GM19351 (cell line): ENCODE results near the gene FAM120B.
A peak's percentile ranks its signal among the peaks of the same experiment; 100 is the strongest.

Experiments used
- ATAC-seq: cut with Tn5 transposase; IDR thresholded peaks from one replicate; pipeline ENCODE4 v1.9.1; 2021; ENCODE audit warnings: mild to moderate bottlenecking, moderate library complexity; ENCODE audit not compliant: unreplicated experiment

FAM120B gene

DNA sequence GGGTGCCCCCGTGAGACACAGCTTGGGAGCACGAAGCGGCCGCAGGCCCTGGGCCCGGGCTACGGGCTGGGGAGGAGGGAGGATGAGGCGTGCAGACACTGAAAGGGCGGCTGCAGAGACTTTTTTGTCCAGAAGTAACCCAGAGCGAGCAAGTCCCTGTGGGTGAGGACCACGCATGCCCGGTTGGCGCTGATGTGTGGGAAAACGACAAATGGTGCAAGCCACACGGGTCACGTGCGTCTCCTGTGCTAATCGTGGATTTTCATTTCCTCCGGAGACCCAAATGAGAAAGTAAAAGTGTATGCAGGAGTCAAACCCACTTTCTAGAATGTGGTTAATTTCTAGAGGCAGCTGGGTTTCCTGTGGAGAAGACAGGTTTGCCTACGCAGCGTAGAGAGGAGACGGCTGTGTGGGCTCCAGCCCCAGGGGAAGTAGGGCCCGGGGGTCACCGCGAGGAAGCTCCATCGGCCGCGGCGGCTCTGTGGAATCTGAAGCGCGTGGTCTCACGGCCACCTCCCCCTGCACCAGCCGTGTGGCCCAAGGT, 34.7 kb upstream of the FAM120B start:
- peak; percentile 96 for ATAC-seq

DNA sequence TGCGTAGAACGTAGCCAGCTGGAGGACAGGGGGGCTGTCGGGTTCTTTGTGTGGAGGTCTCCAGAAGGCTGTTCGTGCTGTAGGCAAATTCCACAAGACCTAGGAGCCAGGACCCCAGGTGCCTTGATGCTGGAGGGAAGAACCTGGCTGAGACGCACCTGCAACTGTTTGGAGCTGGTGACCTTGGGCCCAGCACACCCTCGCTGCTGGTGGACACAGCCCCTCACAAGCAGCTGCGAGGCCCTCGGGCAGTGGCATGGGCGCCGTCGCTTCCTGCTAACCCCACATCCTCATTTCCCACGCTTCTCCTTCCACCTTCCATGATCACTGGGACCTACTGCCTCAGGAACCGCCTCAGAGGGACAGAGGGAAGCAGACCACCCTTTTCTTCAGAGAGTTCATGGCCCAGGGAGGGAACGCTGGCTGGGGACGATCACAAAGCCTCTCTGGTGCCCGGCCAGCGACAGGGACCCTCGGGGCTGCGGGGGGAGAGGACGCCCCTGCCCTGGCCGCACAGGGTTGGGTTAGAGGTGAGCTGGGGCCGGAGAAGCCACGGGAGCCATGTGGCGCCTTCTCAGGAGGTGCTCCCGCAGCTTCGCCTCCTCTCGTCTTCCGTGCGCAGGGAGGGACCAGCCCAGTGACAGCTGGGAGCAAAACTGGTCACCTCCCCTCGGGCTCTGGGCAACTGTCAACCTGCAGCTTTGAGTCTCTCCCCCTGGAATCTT, 34.1 kb upstream of the FAM120B start:
- ATAC-seq: no peak

DNA sequence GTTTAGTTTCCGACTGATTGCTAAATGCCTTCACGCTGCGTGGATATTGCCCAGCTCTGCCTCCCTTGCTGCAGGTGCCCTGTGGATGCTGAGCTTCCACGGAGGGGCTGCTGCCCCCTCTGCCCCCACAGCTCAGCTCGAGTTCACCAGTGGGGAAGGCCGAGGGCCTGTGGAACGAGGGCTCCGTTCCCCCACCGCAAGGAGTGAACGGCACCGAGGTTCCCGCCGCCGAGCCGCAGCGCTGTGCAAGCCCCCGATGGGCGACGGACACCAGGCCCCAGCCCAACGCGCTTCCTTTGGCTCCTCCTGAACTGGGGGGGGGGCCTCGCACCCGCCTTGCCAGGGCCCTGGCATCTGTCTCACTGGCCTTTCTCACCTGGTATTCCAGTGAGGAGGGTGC, 33.4 kb upstream of the FAM120B start:
- no peak for ATAC-seq

DNA sequence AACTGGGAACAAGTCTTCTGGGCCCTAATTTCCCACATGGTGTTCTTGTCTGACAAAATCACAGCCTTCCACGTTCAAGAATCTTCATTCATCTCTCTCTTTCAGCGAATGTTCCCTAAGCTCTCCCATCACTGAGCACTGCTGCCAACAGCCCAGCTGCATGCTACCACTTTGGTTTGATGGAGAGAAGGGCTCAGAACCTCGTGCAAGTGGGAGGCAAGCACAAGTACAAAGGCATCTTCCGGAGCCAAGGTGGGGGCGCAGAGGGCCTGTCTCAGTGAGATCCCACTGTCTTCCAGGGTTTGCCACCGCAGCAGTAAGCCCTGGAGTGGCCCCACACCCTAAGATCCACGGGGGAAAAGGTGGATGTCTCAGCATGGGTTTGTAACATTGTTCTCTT, 32.9 kb upstream of the FAM120B start:
- no peak for ATAC-seq

DNA sequence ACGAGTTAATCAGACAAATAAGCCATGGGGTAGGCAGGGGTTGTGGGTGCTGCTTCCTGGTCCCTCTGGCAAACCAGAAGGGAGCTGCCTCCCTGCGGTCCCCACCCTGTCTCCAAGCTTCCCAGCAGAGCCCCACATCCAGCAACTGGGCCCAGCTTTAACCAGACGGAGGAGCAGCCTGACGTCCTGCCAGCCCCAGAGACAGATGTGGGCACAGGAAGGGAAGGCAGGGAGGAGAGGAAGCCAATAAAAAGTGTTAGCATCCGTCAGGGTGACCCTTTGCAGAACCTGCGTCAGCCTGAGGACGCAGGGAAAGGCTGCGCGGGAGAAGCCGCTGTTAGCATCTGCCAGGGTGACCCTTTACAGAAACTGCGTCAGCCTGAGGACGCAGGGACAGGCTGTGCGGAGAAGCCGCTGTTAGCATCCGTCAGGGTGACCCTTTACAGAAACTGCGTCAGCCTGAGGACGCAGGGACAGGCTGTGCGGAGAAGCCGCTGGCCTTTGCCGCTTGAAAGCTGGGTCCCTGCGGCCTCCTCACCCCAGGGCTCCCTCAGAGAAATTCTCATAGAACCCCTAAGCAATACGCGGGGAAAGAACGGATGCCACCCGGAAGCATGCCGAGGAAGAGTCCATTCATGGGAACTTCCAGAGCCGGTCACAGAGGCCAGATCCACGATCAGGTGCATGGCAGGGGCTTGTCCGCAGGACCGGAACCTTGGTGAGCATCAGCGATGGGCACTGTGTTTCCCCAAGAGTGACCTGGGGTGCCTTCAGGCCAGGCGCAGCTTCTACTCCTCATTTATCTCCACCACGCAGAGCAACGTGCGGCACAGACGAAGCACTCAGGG, 31.6 kb upstream of the FAM120B start:
- ATAC-seq: no peak

DNA sequence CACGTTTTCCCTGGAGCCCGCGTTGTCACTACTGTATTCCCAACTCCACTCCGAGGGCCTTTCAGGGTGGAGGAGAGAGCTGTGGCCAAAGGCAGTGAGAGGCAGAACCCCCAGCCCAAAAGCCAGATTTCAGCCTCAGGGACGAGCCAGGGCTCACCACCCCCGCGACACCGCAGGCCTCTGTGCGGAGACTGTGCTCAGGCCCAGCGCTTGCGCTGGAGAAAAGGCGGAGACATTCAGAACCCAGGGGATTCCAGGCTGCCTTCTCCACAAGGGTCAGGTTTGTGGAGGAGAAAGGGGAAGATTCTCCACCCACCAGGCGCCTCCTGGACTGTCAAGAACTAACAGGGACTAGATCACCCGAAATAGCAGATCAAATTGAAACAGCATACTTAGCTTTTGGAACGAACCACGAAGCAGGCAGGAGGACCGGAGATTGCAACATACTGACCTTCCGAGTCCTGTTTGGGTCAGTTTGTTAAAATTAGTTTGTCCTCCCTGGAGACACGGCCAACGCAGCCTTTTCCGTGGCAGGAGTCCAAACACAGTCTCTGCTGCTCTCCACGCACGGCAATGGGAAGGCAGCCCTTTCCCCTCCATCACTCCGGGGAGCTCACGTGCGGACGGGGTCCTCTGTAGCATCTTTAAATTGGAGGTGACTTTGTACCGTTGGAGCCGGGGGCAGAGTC, 30.0 kb upstream of the FAM120B start:
- ATAC-seq: no peak

DNA sequence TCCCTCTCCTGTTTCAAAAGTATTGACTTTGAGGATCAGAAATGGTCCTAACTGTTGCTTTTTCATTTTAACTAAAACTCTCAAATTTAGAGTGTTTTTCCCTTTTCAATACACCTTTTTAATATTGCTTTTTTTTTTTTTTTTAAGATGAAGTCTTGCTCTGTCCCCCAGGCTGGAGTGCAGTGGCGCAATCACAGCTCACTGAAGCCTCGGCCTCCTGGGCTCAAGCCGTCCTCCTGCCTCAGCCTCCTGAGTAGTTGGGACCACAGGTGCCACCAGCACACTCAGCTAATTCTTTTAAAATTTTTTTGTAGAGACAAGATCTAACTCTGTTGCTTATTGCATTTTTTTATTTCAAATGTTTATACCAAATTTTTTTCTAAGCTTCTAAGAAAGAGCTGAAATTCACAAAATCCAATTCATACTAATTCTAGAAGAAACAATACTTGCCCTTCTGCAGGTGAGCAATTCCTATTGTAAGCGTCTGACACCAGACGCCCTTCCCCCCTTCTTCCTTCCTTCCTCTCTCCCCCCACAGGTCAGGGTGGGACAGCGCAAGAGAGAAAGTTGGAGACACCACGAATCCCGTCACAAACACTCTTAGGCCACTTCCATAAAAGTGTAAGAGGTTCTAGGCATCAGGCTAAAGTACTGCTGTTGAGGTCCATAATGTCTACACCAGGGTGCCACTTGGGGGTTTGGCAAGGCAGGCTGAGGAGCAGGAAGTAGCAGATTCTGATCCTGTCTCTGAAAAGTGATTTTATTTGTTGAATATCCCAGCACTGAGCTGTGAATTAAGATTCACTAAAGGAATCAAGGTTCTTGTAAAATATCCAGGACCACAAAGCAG, 28.4 kb upstream of the FAM120B start:
- ATAC-seq: no peak

DNA sequence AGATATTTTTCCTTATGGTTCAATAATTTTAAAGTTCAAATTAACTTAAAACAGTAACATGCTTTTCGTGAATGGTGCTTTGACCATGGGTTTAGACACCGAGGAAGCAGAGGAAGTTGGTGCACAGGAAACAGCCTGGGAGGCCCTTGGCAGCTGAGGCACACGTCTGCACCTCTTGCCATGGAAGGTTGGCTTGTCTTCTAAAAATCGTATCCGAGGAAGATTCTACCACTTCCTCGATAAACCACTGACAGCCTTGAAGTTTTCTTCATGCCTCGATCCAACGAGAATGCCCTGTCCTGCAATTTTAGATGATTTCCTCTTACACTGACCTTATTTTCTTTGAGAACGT, 27.8 kb upstream of the FAM120B start:
- ATAC-seq: no peak

DNA sequence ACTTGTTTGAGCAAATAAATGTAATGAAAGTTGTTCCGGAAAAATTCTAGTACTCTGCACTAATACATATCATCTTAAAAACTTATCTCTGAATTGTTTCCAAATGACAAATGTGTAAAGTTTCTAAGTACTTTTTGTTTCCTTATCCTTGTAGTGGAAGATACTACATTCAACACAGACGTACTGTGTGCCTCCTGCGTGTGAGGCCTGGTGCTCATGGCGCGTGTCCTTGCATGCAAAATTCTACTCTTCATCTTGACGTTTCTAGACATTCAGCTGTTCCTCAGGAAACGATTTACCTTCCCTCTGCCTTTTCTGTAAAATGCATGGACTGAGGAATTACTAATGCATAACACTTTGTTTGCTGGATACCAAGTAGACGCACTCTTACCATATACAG, 27.1 kb upstream of the FAM120B start:
- ATAC-seq: no peak

DNA sequence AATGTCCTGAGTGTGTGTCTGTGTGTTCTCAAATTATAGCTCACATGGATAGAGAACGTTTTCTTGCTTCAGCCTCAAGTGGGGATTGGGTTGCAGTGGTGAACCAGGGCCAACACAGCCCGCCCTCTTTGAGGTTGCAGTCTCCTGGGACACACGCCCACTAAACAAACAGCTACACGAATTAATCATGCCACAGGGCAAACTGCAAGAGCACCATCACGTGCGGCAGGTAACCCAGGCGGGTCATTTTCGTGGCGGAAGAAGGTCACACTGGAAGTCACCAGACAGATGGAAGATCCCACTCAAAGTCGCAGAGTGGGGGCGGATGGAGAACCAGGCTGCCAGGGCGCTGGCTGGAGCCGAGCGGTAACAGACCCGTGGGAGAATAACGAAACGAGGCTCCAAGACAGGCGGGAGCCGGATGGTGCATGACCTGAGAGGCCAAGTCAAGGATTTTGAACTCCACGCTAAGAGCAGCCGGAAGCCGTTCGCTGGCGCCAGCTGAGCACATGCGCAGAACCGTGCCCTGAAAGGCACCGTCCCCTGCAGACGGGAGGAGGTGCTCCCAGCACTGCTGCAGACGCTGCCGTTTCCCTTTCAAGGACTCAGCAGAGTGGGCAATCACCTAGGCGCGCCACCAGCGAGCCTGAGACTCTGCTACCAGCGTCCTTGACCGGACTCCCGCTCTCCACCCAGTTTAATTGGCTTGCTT, 26.4 kb upstream of the FAM120B start:
- ATAC-seq: peak; percentile 85

DNA sequence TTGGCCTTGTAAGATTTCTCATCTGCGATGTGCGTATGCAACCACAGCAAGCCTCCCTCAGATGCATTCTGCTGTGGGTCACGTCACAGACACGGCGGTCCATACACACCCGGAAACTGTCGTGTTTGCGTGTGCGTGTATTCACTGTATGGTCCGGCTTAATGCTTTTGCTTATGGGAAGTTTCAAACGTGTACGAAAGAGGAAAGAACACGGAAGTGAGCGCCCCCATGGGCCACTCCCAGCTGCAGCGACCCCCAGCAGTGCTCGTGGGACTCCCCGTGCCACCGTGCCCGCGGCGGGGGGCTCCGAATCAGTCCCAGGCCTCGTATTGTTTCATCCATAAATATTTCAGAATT, 25.9 kb upstream of the FAM120B start:
- ATAC-seq: peak; percentile 43

DNA sequence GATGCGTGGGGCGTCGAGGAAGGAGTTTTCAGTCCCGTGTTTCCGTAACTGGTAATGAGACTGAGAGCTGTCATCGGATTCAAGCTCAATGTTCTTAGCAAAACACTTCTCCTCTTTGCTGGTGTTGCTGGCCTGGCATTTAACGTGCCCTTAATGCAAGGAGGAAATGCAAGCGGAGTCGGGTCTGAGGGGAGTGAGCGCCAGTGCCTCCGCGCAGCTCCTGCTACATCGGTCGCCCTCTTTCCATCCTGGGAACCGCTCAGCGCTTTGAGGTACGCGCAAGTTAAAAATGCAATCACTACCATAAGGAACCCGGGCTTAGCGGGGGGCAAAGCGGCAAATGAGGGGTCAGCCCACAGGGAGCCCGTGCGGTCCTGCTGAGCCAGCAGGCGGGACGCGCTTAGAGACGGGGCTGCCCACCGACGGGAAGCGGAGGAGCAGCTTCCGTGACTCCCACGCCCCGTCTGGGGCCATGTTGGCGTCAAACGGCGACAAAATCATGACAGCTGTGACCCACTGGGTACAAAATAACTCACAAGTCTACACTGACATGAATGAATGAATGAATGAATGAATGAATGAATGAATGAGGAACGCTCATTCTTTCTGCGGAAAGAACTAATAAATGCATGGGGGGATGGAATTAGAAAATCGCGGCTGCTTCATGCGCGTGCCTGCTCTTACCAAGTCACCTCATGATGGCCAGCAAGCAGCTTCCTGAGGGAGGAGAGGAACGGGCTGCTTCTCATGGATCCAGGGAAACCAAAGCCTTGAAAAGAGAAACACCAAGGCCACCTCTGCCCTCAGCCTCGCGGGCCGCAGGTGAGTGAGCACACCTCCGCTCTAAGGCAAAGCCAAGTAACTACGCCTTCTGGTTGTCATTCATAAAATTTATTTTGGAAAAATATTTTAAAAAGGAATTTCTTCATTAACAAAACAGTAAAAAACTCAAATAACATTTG, 24.9 kb upstream of the FAM120B start:
- no peak for ATAC-seq

DNA sequence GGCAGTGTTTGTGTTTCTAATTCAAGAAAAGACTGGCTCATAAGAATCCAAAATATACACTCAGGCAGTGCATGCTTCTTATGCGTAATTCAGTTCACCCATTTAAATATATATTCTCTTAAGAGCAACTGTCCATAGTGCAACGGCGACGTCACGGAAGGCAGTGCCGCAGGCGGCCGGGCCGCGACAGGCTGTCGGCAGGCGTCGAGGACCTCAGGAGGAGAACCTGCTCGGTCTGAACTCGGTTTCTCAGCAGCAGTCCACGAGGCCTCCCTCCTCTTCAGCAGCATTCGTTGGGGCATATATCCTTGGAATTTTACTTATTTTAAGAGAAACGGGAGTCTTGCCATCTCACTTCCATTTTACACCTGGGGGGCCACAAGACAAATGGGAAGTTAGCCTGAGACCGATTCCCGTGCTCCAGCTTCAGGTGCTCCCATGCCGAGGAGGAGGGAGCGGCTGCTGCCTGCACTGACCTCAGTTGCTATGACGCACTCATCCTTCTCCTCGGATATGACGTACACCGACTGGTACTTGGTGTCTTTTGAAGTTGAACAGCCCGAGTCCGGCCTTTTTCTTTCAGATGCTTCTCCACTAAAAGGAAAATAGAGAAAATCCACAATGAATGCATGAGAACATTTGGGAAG, 23.9 kb upstream of the FAM120B start:
- ATAC-seq: no peak

DNA sequence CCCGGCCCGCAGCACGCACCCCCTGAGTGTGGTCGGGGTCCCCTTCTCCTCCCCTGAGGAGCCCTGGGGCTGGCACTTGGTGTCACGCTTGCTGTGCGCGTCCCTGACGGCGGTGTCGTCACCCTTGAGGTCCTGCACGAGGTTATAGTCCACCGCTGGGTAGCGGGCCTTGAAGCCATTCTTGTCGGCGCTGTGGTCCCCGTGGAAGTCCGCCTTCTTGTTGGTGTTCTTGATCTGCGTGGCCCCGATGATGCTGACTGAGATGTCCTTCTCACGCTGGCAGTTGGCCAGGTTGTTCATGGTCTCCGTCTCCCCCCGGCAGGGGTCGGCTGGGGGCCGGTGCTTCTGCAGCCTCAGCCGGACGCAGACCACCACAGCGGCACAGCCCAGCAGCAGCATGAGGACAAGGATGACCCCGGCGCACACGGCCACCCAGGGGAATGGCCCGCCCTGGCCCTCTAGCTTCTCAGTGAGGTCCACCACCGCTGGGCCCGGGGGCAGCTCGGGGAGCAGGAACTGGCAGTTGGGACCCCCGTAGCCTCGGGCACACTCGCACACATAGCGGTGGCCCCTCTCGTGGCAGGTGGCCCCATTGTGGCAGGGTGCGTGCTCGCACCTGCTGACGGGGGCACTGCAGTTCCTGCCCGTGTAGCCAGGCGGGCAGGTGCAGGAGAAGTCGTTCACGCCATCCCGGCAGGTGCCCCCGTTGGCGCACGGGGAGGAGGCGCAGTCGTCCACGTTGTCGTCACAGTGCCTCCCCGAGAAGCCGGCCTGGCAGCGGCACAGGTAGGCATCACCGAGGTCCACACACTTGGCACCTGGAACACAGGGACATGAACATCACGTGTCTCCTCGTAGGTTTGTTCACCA, 23.1 kb upstream of the FAM120B start:
- no peak for ATAC-seq

DNA sequence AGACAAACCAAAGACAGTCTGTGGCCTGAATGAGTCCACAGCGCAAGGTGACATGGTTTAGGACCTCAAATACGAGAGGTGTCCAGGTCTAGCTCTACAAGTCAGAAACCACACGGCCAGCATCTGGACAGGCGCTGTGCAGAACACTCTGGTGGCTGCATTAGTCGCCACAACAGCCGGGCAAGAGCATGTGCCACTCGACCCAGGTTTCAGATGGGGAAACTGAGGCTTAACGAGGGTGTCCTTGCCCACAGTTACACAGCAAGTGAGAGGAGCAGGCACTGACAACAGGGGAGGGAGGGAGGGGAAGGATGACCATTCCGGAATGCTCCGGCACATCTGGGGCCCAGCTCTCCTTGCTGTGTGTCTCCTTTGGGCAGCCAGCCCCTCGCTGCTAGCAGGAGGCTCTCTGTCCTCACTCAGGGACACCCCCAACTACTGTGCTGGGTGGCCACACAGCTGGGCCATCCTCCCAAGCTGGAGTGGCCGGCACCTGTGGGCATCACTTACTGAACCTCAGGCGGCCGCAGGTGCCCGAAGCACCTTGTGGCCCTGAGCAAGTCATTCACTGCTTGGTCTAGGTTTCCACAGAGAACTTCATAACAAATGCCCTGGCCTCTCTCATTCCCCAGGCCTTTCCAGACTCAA, 22.3 kb upstream of the FAM120B start:
- no peak for ATAC-seq

DNA sequence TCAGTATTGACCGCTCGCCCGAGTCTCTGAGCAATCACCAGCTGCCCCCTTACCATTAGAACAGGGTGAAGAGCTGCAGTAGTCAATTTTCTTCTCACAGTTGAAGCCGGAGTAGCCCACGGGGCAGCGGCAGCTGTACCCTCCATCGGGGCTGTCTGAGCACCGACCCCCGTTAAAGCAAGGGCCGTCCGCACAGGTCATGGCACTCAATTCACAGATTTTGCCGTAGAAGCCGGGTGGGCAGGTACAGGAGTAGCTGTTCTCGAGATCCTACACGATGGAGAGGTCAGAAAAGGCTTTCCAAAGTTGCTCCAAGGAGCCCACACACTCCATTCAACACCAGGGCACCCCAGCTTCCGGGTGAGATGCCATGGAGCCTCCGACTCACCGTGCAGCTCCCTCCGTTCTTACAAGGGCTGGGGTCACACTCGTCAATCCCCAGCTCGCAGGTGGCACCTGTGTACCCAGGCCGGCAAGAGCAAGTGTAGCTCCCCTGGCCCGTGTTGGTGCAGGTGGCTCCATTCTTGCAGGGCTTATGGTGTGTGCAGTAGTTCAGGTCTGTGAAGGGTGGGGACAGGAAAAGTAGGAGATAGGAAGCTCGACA, 21.6 kb upstream of the FAM120B start:
- ATAC-seq: no peak

DNA sequence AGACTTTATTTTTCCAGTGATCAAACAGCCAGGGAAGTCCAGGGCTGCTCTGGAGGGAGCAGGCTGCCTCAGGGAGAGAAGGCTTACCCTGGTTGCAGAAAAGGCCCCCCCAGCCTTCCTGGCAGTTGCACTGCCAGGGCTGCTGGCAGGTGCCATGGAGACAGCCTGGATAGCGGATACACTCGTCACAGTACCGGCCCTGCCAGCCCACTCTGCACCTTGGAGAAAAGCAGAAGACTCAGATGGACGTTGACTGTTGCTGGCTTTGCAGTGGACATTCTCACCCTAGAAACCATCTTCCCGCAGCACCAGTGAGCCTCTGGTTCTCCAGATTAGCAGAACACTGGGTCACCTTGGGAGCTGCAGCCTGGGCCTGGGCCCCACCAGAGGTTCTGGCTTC, 21.1 kb upstream of the FAM120B start:
- ATAC-seq: no peak
